Stimulated activated CD8-positive, alpha-beta memory T cell treated with anti-CD3 and anti-CD28 coated beads, Interleukin-7, amount 100 ng/mL, for 1 hour (primary cell): ENCODE data around the gene IL6ST.

Source experiments
- DNase-seq, 2 donors: peaks; one replicate each; pipeline ENCODE4 v3.0.0-alpha.2; 2020; ENCODE audit warnings: low read depth in 2 of 2

IL6ST gene

DNA sequence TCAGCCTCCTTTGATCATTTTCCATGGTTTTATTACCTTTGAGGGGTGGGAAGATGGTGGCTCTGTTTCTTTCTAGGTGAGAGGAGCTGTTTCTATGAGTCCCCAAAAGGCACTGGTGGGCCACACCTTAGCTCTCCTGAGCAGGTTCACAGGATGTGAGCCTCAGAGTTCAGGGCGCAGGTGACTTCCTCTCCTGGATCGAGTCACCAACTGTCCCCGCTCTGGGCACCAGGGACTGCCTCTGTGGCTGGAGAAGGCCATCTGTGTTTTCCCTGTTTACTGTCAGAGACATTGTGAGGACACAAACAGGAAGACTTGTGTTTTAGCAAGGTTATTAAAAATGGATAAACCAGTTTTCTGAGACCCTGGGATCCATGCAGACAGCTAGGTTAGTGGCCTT, 75.1 kb downstream of the IL6ST start:
- DNase-seq, result no peak

DNA sequence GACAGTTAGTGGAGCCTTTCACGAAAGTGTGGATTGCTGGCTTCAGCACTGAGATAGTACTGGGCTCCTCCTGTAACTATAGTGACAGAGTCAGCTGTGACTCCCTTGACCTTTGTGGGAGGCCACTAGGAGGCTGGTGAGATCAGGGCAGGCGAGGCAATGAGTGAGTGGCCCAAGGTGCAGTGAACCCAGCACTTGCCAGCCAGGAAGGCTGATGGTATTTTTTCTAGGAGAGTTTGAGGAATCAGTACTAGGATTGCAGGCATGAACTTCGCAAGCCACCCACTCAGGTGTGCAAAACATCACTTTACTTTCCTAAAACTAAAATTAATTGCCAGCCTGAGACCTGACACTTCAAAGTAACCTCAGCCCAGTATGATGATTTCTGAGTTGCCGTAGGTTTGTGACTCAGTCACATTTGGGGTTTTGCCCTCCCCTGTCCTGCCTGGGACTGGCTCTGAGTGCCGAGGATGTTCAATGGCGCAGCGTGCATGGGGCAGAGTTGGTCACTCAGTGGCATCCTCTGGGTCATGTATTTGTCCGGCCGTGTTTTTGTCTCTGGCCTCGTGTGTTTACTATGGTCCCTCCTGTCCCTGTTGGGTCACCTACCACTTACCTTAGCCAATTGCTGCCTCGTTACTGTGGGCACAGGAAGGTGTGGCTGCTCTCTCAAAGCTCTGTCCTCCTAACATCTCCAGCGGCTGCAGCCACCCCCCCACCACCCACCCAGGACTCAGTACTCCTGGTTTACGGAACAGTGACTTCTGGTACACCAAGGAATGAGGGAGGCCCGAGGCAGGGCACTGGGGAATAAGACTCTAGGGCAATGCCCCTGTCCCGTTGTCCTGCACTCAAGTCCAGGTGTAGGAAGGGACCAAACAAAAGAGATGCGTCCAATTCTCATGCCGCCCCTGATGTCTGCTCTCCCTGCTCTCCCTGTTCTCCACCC, 76.4 kb downstream of the IL6ST start:
- DNase-seq, result no peak

DNA sequence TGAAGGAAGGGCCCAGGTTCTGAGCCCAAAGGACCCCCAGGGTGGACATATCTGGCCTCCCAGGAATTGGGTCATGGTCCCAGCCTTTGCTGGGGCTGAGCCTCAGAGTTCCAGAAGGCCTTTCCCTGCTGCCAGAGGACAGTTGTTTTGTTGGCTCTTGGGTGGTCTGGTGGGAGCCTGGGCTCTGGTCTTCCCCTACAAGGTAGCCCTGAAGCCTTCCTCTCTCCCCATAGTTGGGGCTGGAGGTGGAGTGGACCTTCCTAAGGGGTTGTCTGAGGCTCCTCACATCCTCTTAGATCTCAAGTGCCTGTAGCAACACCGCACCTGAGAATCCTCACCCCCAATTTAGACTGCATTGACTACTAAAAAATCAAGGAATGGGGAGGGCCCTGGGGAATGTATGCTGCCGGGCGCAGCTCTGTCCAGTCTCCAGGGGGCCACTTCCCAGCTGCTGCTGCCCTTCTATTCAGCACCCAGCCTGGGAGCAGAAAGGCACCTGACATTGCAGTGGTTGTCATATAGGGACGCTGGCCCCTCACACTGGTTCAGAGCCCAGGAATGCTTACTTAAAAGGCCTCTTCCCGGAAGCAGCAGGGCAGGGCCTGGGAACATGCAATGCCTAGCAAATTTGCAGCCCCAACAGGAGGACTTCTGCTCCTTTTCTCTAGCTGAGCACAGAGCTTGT, 77.2 kb downstream of the IL6ST start:
- no peak for DNase-seq

DNA sequence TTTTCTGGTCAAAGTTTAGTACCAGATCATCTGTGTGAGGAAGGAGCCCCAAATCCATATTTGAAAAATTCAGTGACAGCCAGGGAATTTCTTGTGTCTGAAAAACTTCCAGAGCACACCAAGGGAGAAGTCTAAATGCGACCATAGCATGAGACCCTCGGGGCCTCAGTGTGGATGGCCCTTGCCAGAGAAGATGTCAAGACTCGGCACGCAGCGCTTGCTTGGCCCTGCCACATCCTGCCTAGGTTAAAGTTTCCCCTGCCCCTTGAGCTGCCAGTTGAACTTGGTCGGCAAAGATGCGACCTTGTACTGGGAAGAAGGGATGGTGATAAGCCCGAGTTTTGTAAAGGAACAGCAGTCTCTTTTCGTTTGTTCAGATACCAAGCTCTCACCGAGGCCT, 77.8 kb downstream of the IL6ST start:
- no peak for DNase-seq

DNA sequence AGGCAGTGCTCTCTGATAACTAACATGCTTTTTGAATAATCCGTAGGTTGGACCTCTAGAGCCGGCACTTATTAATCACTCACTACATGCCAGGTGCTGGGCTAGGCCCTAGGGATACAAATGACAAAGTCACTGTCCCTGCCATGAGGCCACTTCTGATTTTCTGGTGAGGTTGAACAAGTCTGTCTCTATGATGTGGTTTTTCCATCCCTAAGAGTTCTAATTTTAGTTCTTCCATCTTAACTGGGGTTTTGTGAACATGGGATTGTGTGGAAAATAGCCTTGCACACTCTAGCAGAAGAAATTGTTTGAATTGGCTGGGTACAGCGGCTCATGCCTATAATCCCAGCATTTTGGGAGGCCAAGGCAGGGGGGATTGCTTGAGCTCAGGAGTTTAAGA, 79.0 kb downstream of the IL6ST start:
- no peak for DNase-seq

DNA sequence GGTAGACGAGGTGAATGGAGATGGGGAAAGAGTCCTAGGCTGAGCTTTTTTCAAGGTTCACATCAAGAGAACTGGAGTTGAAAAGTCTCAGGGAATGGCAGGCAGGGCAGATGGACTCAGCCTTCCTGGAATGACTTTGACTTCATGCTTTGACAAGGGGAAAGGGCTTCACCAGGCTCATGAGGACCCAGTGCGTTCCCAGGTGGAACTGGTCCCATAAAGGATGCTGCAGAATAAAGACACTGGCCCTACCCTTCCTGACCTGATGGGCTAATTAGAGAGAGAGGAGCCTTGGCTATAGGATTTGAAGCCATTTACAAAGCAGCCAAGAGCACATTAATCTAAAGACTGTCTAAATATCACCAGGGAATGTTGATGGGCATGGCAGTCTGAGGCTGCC, 79.8 kb downstream of the IL6ST start:
- DNase-seq, result no peak

DNA sequence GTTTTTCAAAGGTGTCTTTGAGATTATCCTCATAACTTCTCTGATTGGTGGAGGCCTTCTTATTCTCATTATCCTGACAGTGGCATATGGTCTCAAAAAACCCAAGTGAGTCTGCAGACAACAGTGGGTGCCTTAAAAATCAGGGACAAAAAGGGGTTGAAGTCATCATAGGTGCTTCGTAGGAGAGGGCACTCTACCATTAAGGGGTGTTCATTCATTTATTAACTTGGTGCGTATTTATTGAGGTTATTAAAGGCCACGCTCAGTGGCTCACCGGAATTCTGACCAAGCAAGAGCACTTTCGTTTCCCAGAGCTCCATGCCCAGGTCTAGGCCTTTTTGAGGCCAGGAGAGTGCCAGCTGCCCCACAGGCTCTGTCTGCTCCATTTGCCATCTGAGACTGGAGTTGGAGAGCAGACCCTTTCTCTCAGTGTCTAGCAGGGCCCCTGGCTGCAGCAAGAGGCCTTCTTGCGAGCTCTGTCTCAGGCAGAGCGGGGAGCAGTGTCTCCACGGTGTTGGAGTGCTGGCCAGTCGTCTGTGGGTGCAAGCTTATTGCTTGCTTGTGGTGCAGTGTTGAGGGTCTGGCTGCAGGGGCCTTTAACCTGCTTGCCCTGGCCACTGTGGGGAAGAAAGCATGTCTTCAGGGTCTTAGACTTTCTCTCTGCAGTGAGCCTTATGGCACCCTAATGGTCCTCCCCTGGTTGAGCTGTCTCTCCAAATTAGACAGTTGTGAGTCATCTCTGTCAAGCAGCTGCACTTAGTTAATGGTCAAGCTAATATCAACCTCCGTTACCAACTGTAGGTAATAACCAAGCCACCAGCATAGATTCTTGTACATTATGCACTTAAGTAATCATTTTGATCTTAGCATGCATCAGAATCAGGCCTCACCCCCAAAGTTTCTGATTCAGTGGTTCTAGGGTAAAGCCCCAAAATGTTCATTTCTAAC, 81.0 kb downstream of the IL6ST start:
- DNase-seq, result no peak

DNA sequence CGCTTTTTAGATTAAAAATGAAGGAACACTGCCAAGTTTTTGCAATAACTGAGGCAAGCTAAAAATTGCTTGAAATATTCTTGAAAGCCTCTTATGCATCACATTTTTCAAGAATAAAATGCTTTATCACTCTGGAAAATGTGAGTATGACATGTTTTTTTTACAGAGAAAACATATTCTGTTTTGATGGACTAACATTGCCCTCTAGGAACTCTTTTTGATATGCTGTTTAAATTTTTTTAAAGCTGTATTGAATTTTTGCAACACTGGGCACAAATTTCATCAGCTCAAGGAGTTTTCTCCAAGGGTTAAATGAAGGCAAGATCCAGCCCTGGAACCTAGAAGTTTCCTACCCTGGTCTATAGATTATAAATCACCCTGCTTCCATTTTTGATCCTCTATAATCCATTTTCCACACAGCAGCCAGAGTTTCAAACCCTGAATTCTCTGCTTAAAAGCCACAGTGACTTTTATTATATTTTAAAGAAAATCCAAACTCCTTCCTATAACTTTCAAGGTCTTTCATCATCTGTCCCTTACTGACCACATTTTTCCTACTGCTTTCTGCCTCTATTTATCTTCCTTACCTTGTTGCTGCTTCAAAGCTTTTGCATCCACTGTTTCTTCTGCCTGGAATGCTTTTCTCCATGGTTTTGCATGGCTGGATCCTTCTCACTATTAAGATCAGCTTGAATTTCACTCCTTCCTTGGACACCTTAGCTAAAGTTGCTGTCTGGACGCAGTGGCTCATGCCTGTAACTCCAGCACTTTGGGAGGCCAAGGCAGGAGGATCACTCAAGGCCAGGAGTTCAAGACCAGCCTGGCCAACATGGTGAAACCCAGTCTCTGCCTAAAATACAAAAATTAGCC, 82.7 kb downstream of the IL6ST start:
- no peak for DNase-seq

DNA sequence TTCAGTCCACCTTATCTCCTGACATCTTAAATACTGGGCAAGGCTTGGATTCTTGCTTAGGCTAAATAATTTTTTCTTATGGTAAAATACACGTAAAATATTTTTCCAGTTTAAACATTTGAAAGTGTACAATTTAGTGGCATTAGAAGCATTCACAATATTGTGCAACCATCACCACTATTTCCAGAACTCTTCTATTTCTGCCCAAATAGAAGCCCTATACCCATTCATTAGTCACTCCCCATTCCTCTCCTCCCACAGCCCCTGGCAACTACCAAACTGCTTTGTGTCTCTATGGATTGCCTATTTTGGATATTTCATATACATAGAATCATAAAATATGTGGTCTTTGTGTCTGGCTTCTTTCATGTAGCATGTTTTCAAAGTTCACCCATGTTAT, 86.0 kb downstream of the IL6ST start:
- no peak for DNase-seq

DNA sequence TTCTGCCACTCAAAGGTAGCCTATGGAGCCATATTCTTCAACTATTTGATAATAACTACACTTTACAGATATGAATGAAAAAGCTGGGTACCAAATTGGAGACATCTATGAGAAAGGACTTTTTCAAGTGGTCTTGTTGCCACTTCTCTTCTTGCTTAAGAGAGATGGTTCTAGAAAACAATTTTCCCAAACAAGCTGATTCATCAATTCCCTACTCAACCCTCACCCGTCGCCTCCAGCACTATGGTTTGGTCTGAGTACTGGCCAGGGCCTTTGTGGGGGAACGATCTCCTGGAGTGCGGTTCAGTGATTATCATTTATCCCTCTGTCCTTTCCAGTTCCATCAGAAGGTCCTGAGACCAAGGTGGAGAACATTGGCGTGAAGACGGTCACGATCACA, 86.8 kb downstream of the IL6ST start:
- no peak for DNase-seq

DNA sequence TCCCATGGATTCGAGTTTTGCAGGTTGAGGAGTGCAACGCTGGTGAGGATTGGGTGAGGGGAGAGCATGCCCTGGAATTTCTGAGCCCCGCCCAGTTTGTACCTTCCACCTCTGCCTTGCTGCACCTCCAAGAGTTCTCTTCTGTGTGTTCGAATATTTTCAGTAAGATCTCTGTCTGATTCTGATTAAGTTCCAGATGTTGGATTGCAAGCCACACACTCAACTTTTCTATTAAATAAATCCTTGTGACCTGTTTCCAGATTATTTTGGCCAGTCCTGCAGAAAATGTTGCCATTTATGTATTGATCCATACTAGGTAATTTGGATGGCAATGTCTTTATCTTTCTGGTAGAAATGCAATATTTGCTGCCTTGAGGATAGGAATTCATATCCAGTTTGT, 89.5 kb downstream of the IL6ST start:
- DNase-seq, result no peak

DNA sequence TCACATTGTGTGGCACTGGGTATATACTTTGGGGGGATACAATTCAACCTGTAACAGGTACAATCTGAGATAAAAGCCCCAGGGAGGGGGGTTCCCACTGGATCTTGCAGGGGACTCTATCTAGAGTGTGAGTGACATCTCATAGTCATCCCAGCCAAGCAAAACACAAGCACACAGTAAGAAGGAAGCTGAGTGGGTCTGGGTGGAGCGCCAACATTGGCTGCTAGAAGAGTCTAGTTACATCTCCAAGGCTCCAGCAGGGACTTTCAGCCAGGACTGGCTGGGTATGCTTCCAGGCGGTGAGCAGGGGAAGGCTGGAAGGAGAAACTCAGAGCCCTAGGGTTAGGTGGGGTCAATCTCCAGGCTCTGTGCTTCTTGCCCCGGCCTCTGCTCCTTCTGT, 90.6 kb downstream of the IL6ST start:
- DNase-seq, result no peak

DNA sequence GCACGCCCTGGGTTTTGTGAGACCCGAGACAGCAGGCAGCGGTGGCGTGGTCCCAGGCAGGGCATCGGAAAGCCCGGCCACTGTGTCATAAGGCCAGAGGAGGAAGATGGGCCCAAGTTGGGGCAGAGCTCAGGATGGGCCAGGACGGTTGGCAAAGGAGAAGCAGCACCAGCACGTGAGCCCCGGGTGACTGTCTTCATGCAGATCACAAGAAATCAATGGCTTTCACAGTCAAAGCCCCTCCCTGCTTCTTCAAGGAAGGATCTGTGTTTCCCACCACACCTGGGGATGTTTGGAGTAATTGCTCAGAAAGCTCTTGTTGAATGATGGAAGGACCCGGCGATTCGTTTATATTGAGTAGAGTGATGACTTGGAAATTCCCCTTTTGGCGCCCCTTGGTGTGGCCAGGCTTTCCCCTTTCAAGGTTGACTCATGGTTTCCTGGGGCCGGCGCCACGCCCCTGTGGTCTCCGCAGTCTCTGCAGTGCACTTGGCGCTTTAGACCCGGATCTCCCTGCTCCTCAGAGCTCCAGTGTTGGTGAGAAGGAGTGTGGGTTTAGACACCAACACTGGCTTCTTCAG, 91.6 kb downstream of the IL6ST start:
- peak; percentile 20 to 44 for DNase-seq

DNA sequence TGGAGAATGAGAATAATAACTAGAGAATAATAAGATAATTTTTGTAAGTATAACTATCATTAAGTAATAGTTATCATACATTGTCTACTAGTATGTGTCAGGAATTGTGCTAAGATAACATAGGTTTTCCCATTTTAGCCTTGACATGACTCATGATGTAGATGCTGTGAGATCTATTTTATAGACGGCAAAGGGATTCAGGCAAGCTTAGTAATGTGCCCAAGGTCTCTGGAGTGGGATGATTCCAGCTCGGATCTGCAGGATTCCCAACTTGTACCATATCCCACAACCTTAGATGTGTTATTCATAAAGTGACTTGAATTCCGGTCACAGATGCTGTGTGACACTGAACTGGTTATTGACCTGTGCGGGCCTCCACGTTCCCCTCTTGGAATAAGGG, 92.1 kb downstream of the IL6ST start:
- no peak for DNase-seq

DNA sequence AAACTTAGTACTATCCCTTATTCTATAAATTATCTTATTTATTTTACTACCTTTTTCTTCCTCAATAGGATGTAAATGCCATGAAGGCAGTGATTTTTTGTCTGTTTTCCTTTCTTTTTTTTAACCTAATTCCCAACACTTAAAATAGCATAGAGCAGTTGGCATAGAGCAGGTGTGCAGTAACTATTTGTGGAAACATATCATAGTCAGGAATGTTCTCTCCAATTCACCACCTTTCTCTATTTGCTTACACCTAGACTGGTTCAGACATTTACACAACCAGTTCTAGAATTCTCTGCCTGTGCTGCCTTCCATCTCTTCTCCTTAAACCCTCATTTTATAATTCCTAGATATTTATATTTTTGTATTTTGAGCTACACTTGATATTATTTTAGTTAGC, 94.0 kb downstream of the IL6ST start:
- DNase-seq, result no peak

DNA sequence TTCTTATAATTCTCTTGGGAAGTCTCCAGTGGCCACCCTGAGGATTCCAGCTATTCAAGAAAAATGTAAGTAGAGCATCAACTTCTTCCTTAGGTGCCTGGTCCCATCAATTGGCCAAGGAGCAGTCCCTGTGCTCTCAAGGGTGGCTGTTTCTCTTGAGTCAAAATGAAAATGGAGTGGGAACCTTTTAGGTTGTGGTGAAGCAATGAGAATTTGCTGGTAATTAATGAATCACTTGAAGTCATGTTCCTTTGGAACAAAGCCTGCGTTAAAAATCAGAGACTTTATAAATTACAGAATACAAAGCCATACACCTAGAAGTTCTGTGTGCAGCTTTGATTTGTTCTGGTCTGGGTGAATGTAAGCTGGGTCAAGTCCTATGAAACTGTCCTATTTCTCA, 94.7 kb downstream of the IL6ST start:
- no peak for DNase-seq

DNA sequence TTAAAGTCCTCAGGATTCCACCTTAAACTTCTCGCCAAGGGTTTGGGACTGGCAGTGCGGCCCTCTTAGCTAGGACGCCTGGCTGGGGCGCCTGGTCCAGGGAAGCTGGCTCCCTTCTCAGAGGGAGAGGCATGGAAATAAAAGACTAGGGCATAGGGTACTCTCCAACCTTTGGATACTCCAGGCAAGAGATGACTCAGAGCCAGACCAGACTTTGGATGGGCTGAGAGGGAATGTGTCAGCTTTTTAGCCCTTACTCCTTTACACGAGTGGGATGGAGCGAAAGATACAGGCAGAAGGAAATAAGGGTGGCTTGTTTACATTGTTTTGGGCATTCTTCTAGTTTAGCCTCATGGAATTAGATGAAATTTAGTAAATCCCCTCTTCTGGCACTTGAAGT, 95.4 kb downstream of the IL6ST start:
- DNase-seq, result no peak

DNA sequence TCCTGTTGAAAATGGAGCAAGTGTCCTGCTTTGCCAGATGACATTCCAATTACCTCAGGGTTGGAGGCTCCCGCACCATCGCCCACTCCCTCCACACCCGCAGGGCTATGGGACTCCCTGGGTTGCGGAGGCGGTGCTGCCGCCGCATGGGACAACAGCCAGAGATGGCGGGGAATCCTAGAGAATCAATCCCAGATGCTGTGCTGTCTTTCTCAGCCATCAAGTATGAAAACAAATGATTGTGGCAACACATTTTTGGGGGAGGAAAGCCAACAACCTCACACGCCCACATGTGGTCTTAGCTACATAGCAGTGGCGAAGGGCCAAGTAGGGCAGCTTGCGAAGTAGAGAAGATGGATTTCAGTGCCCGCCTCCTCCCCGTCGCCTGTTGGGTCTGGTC, 96.9 kb downstream of the IL6ST start:
- no peak for DNase-seq

DNA sequence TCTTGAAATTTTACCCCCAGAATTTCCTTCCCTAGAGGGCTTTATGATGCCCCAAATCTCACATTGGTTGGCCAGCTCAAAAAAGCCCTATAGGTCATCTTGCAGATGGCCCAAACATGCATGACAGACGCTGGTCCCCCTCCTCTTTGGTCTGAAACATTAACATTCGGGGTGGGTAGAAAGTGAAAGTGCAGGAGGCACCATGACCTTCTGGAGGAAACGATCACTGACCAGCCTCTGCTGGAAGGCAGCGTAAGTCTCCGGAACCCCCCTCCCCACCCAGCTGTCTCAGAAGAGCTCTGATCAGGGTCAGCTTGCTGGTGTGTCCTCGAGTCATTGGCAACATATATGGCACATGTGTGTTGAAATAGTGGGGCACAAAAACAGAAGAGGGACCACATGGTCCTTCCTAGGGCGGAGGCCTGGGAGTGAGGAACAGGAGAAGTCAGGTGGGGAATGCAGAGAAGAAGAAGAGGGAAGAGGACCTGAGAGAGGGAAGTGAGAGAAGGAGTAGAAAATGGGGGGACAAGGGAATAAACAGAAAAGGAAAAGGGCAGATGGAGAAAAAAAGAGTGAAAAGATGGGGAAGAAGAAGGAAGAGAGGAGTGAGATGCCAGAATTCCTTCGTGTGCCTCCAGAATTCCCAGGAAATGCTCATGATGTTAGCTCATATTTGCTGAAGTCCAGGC, 97.4 kb downstream of the IL6ST start:
- DNase-seq, result no peak

DNA sequence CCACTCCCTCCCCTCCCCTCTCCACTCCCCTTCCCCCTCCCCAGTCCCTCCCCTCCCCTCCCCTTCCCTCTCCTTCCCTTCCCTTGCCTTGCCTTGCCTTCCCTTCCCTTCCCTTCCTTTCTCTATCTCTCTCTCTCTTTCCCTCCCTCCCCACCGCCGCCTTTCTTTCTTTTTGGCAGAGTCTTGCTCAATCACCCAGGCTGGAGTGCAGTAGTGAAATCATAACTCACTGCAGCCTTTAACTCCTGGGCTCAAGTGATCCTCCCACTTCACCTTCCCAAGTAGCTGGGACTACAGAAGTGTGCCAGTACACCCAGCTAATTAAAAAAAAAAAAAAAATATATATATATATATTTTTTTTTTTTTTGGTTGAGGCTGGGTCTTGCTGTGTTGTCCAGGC, 98.1 kb downstream of the IL6ST start:
- no peak for DNase-seq
